Activated CD8-positive, alpha-beta memory T cell treated with anti-CD3 and anti-CD28 coated beads for 48 hours (primary cell): ENCODE data around the gene PLA2G15.

Experiments
- DNase-seq, 3 experiments: peaks; one replicate each; pipeline ENCODE4 v3.0.0-alpha.2; 2020; ENCODE audit warnings: low read depth in 2 of 3, low spot score in 2 of 3

PLA2G15 gene, protein sequence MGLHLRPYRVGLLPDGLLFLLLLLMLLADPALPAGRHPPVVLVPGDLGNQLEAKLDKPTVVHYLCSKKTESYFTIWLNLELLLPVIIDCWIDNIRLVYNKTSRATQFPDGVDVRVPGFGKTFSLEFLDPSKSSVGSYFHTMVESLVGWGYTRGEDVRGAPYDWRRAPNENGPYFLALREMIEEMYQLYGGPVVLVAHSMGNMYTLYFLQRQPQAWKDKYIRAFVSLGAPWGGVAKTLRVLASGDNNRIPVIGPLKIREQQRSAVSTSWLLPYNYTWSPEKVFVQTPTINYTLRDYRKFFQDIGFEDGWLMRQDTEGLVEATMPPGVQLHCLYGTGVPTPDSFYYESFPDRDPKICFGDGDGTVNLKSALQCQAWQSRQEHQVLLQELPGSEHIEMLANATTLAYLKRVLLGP

DNA sequence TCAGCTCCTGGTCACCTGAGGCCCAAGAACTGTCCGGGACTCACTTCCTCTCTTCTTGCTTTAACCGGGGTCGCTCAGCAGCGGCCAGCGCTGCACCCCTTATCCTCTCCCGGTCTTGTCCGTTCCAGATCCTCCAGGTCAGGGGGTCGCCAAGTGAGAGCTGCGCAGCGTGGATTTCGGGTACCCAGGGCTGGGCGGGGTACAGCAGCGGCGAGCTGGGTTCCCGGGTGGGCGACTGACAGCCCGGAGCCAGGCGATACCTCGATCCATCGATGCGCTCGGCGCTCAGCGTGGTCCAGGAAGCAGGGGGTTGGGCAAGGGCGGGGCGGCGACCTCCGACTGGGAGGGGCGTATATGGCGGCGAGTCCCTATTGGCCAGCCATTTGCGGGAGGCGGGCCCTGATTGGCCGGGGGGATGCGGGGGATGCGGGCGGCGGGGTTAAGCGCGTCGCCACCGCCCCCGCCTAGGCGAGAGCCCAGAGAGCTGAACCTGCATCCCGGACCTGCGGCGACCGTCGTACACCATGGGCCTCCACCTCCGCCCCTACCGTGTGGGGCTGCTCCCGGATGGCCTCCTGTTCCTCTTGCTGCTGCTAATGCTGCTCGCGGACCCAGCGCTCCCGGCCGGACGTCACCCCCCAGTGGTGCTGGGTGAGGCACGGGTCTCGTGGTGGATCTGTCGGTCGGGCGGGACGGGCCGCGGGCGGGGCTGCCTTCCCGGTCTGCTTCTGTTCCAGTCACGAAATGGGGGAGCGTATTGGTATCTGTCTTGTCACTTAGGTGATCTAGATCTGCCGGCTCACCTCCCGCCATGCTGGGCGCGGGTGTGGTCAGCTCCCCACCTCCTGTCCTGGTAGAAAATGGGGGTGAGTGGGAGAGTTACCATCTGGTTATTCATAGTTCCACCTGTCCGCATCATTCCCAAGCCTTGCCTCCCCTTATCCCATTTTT, at the start of gene PLA2G15:
Gene PLA2G15, plus strand, starts transcription at position 471 of the 951 bp plus-strand sequence. Its CDS starts 54 bp downstream, at position 525.
- peak; percentile 93 to 95 (median 94) for DNase-seq

DNA sequence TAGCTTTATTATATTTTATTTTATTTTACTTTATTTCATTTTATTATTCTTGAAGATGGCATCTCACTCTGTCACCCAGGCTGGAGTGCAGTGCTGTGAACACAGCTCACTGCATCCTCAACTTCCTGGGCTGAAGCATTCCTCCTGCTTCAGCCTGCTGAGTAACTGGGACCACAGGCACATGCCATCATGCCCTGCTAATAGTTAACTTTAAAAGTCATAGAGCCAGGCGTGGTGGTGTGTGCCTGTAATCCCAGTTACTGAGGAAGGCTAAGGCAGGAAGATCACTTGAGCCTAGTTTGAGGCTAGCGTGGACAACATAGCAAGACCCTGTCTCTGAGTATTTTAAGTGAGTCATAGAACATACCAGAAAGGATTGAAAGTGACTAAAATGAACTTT, 47.9 kb upstream of the PLA2G15 start:
- no peak for DNase-seq

DNA sequence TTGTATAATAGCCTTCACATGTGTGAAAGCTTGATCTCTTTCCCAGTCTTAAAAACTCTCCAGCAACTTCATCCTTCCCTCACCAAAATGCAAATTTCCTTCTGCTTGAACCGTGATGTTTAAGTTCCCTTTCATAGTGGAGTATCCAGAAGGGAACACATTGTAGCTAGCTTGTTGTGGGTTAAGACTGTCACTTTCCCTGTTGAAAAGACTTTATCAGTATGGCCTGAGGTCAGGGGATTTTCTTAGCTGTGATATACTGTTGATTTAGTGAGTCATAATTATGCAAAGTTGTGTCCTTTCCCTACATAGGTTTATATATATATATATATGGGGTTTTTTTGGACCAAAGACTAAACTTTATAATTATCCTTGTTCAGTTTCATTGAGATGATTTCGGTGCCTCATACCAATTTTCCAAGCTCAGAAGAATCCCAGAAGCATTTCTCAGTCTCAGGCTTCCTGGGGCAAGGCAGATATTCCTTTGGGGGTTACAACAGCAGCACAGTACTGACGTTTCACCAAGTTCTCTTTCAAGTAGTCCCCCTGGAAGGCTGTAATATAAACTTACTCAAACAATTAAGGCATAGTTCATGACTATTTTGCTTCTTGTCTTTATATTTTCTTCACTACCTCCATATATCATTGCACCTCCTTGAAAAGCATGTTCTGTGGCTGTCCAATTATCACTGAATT, 44.9 kb upstream of the PLA2G15 start:
- DNase-seq: no peak

DNA sequence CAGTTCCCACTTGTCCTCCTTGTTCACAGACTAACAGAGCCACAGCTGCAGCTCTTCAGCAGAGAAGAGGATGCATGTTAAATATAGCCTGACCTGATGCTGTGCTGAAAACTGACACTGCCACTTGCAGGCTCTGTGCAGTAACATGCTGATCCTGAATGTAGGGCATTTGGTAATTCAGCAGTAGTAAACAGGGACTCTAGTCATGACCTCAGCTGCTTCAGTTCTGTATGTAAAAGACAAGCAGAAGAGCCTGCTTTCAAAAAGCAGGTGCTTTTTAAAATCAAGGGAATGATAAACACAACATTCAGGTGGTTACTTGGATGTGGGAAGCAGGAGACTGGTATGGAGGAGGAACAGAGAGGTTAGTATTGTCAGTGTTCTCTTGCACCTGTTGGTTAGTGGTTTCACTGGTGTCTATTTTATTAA, 43.1 kb upstream of the PLA2G15 start:
- DNase-seq: no peak

DNA sequence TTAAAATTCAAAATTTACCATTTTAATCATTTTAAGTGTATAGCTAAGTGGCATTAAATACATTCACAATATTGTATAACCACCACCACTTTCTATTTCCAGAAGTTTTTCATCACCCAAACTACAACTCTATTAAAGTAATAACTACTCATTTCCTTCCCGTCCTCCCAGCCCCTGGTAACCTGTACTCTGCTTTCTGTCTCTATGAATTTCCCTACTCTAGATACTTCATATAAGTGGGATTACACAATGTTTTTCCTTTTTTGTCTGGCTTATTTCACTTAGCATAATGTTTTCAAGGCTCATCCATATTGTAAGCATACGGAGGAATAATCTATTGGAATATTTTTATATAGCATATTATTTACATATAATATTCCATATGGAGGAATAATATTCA, 38.9 kb upstream of the PLA2G15 start:
- DNase-seq: no peak

DNA sequence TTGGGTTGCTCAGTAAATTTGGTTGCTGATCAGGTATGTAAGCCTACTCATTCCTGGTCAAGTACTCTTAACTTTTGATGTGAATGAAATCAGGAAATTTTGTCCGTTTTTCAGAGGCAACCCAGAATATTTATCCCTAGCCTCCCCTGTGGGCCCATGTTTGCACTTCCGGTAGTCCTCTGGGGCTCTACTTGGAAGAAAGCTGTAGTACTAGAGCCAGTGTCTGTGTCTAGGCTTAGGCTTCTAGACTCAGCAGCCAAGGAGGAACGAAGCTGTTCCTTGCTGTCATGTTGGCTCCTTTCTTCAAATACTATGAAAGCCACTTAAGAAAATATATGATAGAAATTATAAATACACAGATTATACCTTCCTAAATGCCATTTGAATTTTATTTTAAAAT, 30.4 kb upstream of the PLA2G15 start:
- DNase-seq: no peak

DNA sequence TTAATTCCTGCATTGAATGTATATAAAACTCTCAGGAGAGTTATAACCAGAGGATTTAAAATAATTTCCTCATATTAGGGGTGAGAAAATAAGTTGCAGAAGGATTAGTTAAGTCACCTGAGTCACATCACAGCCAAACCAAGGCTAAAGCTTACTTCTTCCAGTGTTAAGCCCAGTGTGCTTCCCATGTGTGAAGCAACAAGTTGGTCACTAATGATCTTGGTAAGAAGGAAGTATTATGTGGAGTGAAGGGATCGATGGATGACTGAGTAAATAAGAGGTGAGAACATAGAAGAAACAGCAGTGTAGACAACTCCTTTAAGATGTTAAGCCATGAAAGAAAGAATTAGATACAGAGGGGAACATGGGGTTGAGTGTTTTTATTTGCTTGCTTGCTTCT, 29.9 kb upstream of the PLA2G15 start:
- no peak for DNase-seq

DNA sequence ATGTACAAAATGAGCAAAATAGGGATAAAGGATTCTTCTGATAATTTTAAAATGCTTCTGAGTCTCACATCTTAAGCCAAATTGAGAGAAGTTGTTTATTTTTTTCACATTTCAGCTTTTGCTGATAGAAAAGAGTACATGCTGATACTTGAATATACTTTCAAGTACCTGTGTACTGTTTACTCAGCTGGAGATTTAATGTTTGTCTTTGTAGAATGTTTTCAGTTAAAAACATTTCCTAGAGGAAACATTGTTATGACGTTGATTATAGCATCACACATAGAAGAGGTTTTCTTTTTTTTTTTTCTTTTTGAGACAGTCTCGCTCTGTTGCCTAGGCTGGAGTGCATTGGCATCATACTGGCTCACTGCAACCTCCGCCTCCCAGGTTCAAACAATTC, 28.9 kb upstream of the PLA2G15 start:
- DNase-seq: no peak

DNA sequence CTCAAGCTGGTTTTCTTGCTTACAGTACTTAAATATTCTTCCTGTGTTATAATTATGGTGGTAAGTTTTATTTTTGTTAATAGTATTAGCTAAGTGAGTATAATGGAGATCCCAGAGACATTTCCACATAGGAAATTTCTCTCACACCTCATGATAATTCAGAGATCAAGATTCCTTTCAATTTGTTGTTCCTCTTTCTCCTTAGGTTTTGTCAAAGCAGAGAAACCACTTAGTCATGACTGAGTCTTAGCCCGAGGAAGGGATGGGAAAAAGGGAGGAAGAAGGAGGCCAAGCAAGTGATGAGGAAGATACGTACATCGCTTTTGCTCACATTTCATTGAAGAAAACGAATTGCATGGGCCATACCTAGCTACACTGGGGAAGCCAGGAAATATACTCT, 27.7 kb upstream of the PLA2G15 start:
- no peak for DNase-seq

DNA sequence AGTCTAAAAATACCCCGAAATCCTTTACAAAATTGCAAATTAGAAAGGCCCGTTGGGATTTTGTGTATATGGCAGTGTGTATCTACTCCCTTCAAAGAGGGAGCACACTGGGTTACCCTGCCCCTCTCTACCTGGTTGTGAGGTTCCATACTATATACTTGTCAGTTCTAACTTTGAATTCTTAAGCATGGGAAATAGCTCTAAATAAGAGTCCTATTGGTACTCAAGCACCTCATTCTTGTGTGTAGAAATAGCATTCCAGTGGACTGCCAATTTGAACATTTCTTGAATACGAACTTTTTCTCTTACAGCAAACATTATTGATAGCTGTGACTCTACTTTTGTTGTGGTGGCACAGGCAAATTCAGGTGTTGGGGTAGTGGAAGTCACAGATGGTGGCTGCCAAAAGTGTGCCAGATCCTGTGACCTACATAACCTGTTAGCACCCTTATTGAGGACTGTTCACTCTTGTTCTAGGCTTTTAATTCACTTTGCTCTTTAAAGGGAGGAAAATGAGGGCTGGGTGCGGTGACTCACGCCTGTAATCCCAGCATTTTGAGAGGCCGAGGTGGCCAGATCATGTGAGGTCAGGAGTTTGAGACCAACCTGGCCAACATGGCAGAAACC, 25.3 kb upstream of the PLA2G15 start:
- DNase-seq: no peak

DNA sequence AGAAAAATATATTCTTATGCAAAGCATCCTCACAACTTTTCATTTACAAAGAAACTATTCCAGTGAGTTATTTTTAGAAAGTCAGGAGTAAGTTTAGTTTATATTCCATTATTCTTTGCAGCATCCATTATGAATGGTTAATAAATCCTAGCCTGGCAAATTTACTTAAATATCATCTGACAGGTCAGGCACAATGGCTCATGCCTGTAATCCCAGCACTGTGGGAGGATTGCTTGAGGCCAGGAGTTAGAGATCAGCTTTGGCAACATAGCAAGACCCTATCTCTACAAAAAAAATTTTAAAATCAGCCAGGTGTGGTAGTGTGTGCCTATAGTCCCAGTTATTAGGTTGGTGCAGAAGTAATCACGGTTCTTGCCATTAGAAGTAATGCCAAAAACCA, 22.1 kb upstream of the PLA2G15 start:
- no peak for DNase-seq

DNA sequence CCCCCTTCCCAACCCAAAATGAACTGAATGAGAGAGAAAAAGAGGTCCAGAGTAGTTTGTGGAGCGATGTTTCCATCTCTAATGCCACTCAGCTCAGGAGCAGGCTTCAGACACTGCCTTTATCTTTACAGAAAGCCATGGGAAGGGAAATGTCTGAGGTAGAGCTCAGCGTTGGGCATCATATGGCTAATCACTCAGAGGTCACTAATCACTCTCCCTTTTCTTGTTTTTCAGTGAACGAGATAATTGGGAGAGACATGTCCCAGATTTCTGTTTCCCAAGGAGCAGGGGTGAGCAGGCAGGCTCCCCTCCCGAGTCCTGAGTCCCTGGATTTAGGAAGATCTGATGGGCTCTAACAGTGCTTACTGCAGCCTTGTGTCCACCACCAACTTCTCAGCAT, 19.1 kb upstream of the PLA2G15 start:
- DNase-seq: no peak

DNA sequence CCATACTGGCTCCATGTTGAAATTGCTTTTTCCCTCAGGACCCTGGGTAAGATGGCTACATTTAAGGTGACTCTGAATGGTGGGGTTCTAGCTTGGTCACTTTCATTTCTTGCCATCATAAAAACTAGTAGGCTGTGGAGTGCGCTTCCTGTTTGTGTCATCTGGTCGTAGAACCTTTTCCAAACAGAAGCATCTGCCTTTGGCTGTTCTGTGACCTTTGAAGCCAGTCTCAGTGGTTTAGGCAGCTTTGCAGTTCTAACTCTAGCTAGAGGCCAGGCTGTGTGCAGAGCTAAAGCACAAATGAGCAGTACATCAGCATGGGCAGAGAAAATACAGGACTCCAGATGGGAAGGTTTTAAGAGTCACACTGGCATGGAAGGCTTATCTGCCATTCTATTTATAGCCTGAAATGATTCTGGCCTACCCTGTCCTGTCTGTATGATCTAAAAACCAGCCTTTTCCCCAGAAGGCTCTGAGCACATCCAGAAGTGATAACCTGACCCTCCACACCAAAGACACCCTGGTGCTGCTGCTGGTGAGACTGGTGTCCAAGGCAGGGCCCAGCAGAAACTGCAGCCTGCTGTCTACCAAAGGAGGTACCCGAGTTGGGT, 17.9 kb upstream of the PLA2G15 start:
- DNase-seq: no peak

DNA sequence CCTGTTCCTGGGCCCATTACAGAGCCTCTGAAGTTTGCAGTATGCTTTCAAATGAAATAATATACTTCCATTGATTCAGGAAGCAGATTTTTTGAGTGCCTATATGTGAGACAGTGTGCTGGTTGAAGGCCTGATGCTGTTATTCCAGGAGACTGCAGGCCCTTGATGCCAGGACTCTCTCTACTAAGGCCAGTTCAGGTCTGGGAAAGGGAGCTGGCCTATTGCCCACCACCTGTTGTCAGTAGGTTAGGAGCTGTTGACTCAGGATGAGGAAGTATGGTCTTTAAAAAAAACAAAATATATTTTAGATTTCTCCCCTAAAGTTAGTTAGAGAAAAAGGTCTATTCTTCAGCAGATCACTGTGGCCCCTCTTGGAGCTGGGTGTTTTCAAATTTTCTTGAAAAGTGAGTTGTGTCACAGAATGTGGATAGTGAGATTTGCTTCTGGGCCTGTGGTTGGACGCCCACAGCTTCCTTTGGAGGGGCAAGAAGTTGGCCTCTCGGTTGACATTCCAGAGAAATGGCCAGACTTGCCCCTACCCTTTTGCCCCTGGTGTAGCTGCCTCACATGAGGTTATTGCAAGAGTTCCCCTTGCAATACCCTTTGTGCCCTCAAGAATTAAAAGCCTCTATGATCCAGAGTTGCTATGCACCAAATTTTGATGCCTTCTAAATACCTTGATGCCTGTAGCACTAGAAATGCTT, 17.2 kb upstream of the PLA2G15 start:
- DNase-seq: no peak

DNA sequence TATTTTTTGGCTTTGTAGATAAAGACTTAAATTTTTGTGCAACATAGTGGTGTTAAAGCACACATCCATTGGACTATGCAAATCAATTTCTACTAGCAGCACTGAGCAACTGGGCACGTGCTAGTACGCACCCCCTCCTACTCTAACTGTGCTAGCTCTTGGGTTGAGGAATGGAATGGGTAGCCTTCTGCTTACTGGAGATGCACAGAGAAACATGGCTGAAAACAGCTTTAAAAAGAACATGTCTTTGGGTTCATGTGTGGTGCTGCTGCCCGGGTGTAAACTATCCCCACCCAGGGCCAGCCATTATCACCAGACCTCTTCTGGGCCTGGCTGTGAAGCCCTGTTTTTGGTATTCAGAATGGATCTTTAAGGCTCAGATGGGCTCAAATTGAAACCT, 16.5 kb upstream of the PLA2G15 start:
- DNase-seq: no peak

DNA sequence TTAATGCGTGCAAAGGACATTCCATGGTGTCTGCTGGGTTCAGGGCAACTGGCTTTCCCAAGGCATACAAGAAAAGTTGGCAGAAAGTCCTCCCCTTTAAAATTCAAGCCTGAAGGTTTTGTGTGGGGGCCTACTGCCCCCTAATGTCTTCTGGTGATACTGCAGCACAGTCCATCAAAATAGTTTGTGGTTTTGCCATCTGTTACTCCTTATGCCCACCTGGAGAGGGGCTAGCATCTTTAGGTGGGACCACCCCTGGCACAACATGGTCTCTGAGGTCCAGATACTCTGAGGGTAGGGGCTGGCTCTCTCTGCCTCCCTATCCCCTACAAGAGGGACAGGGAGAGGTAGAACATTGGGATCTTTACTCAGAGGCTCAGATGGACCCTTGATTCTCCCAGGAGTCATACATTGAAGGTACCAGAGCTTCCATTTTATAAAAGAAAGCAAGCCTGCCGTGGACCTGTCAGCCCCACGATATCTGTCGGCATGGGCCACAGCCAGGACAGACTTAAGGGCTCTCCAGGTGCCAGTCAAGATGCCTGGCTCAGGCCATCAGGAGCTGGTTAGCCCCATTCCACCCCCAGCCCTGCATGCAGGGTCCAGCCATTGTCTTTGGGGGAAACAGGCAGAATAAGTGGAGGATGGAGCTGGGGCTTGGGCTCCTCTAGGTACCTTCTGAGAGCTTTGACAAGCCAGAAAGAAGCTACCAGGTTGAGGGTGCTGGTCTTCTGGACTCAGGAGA, 15.6 kb upstream of the PLA2G15 start:
- DNase-seq: no peak

DNA sequence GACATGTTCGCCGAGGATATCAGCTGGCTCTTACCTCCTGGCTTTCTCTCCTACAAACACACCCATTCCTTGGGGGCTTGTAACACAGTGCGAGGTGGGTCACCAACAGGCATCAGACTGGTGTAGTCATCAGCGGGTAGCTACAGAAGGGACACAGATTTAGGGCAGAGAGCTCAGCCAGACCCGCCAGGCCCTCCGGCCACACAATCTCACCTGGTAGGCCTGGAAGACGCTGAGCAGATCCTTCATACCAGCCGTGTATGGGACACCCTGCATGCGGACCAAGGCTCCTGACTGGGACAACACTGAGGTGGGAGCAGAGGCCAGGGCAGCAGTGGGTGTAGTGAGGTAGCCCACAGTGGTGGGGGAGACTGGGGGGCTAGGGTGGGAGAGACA, 15.0 kb upstream of the PLA2G15 start:
- no peak for DNase-seq

DNA sequence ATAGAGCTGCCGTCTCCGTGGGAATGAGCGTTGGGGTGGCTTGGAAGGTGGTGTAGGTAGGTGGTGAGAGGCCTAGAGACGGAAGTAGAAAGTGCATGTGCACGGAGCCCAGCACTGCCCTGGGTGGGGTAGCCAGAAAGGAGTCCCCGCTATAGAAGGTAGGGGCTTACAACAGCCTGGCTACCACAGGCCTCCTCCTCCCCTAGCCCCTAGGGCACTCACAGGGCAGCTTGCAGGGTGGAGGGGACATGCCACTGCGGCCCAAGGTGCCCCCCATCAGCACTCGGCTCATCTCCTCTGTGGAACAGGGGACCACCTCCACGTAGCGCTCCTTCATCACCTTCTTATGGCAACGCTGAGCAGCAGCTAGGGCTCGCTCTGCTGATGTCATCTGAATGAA, 14.2 kb upstream of the PLA2G15 start:
- no peak for DNase-seq

DNA sequence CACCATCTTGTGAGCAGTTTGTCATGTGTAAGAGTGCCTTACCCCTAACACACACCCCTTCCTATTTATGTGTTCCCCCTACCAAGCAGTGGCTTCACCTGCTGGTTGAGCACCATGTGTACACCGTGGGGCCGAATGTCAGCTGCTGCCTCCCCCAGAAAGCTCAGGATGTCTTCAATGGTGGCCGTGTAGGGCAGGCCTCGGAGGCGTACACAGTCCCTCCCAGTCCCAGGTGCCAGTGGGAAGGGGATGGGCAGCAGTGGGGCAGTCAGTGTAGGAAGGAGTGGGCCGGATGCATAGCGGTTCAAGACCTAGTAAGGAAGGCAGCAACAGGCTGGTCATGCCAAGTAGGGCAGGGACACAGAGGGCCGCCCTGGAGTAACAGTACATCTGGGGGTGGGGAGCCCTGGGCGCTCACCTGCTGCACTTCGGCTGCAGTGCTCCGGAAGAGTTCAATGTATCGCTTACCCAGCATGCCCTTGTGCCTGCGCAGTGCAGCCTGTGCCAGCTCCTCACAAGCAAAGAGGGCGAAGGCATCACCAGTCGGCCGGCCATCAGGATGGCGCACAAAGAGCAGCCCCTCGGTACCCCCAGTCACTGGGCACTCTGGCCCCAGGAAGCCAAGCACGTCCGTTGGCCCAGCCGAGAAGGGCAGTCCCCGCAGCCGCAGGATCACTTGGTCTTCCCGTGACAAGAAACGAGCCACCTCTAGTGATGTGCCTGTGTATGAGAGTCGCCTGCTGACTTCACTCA, 13.6 kb upstream of the PLA2G15 start:
- DNase-seq: no peak
